Hair follicle dermal papilla cell (primary cell): ENCODE measurements around the gene DOK3. TPM values are rescaled to one million over a fixed set of nuclear protein-coding genes. Genes with fewer than 3 reads are reported as not detected.

ENCODE experiments used
- total RNA-seq: library from RNA; depleted of rRNA; stranded (reverse); fragments of >200 nt; gene quantifications from 2 replicates; pipeline ENCODE4 v1.2.3, GENCODE V29; 2012

The DOK3 gene
- total RNA-seq = 1.9 and 3.9 TPM in 2 replicates

GRCh38 chr5:177509381-177509951 is at the start of gene DOK3:
Gene DOK3, minus strand, starts transcription at chr5:177509826. Its CDS starts 286 bp downstream, at chr5:177509540.

GRCh38 chr5:177554474-177555111 is 45.0 kb upstream of the DOK3 start, which contains the start of gene FAM193B:
Gene FAM193B, minus strand, starts transcription at chr5:177554563. Its CDS starts 105 bp downstream, at chr5:177554458.

GRCh38 chr5:177516601-177517568 is 7.3 kb upstream of the DOK3 start, which contains the start of gene DDX41:
Gene DDX41, minus strand, starts transcription at chr5:177516961. Its CDS starts 16 bp downstream, at chr5:177516945.

GRCh38 chr5:177497292-177498012 is 12.2 kb downstream of the DOK3 start, which contains the start of gene PDLIM7:
Gene PDLIM7, minus strand, starts transcription at chr5:177497604. Its CDS starts 1,092 bp downstream, at chr5:177496512.

GRCh38 chr5:177473443-177474001 is 36.1 kb downstream of the DOK3 start, which contains the start of gene DBN1:
Gene DBN1, minus strand, starts transcription at chr5:177473634. Its CDS starts 113 bp downstream, at chr5:177473521.

Other genes with a start within 250 kb of the DOK3 start
- 16.9 and 25.1 TPM in 2 replicates for gene RAB24, start 206.1 kb downstream of the DOK3 start, total RNA-seq
- gene PRELID1, start 206.0 kb downstream of the DOK3 start, total RNA-seq = 55.8 and 65.1 TPM in 2 replicates
- gene MXD3, start 197.9 kb downstream of the DOK3 start, total RNA-seq = 2.3 and 3.1 TPM in 2 replicates
- gene LMAN2, start 158.2 kb downstream of the DOK3 start, total RNA-seq = 234 and 285 TPM in 2 replicates
- gene RGS14, start 151.9 kb downstream of the DOK3 start, total RNA-seq = 0.49 and 1.7 TPM in 2 replicates
- not detected in 2 replicates for gene SLC34A1, start 125.4 kb downstream of the DOK3 start, total RNA-seq
- not detected in 2 replicates for gene PFN3, start 109.2 kb downstream of the DOK3 start, total RNA-seq
- 0.12 TPM in 1 of 2 replicates, not detected in the other for gene F12, start 100.3 kb downstream of the DOK3 start, total RNA-seq
- gene GRK6, start 83.2 kb downstream of the DOK3 start, total RNA-seq = 17.0 and 18.3 TPM in 2 replicates
- 8.6 and 14.6 TPM in 2 replicates for gene PRR7, start 63.0 kb downstream of the DOK3 start, total RNA-seq
- 130 and 152 TPM in 2 replicates for gene DBN1, start 36.2 kb downstream of the DOK3 start, total RNA-seq
- 258 and 260 TPM in 2 replicates for gene PDLIM7, start 12.2 kb downstream of the DOK3 start, total RNA-seq
- 52.9 and 63.6 TPM in 2 replicates for gene DDX41, start 7.1 kb upstream of the DOK3 start, total RNA-seq
- 32.9 and 39.8 TPM in 2 replicates for gene FAM193B, start 44.7 kb upstream of the DOK3 start, total RNA-seq
- 133 and 136 TPM in 2 replicates for gene TMED9, start 82.4 kb upstream of the DOK3 start, total RNA-seq
- 34.2 and 36.7 TPM in 2 replicates for gene B4GALT7, start 90.3 kb upstream of the DOK3 start, total RNA-seq